ENCODE measurements around the gene XBP1. TPM values are rescaled to one million over a fixed set of nuclear protein-coding genes. Genes with fewer than 3 reads are reported as not detected.

XBP1 gene
- total and polyA plus RNA-seq, 2 of the 13 experiments (the other 11 are each of a cell fraction or from before 2014, with no cell fraction given): 416 to 427 TPM

DNA sequence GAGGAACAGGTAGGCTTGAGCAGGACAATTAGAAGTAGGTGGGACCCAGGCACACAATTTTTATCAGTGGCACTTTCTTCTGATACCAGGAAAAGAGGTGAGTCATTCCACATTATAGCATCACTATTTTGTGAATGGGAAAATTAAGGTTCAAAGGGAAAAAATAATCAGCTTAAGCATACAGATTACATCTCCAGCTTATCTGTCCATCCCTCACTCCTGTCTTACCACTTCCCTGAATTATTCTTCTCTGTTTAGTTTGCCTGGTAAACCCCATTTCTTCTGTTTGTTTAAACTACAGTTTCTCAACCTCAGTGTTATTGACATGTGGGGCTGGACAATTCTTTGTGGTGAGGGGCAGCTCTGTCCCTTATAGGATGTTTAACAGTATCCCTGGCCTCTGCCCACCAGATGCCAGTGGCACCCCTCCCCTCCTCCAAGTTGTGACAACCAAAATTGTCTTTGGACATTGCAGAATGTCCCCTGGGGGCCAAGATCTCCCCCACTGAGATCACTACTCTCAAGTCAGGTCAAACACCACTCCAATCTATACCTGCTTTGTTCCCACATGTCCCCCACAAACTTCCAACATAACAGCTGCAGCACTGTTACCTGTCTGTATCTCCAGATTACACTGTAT lies 8.5 kb upstream of the XBP1 start (continued):
- TF ChIP-seq, protein P1, sequence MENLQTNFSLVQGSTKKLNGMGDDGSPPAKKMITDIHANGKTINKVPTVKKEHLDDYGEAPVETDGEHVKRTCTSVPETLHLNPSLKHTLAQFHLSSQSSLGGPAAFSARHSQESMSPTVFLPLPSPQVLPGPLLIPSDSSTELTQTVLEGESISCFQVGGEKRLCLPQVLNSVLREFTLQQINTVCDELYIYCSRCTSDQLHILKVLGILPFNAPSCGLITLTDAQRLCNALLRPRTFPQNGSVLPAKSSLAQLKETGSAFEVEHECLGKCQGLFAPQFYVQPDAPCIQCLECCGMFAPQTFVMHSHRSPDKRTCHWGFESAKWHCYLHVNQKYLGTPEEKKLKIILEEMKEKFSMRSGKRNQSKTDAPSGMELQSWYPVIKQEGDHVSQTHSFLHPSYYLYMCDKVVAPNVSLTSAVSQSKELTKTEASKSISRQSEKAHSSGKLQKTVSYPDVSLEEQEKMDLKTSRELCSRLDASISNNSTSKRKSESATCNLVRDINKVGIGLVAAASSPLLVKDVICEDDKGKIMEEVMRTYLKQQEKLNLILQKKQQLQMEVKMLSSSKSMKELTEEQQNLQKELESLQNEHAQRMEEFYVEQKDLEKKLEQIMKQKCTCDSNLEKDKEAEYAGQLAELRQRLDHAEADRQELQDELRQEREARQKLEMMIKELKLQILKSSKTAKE (CRISPR knock-in tag; IDR thresholded peaks at IDR 0.05; ENCODE audit: borderline replicate concordance): peak; percentile 31; the same call in 1 of the 2 replicates
- 0 out of 2 replicates have a peak, but pooled peaks have one; percentile 1 for TF ChIP-seq FOXC1 (CRISPR knock-in tag; IDR thresholded peaks at IDR 0.05; ENCODE audit: borderline replicate concordance)
- peak; percentile 85 for TF ChIP-seq HIC2 (CRISPR knock-in tag; IDR thresholded peaks at IDR 0.05; ENCODE audit: low read depth)
- TF ChIP-seq ZNF121 (CRISPR knock-in tag; IDR thresholded peaks at IDR 0.05): 0 out of 2 replicates have a peak, but pooled peaks have one; percentile 10
- no peak for TF ChIP-seq KDM5A (IDR thresholded peaks at IDR 0.05; ENCODE audit: borderline replicate concordance, low read length)
- peak; percentile 63; the same call in 1 of the 2 replicates for TF ChIP-seq NCOA1 (CRISPR knock-in tag; IDR thresholded peaks at IDR 0.05)
- TF ChIP-seq, protein P2, sequence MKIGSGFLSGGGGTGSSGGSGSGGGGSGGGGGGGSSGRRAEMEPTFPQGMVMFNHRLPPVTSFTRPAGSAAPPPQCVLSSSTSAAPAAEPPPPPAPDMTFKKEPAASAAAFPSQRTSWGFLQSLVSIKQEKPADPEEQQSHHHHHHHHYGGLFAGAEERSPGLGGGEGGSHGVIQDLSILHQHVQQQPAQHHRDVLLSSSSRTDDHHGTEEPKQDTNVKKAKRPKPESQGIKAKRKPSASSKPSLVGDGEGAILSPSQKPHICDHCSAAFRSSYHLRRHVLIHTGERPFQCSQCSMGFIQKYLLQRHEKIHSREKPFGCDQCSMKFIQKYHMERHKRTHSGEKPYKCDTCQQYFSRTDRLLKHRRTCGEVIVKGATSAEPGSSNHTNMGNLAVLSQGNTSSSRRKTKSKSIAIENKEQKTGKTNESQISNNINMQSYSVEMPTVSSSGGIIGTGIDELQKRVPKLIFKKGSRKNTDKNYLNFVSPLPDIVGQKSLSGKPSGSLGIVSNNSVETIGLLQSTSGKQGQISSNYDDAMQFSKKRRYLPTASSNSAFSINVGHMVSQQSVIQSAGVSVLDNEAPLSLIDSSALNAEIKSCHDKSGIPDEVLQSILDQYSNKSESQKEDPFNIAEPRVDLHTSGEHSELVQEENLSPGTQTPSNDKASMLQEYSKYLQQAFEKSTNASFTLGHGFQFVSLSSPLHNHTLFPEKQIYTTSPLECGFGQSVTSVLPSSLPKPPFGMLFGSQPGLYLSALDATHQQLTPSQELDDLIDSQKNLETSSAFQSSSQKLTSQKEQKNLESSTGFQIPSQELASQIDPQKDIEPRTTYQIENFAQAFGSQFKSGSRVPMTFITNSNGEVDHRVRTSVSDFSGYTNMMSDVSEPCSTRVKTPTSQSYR (CRISPR knock-in tag; IDR thresholded peaks at IDR 0.05; ENCODE audit: borderline replicate concordance): peak; percentile 49; the same call in 1 of the 2 replicates
- no peak for TF ChIP-seq SP4 (CRISPR knock-in tag; IDR thresholded peaks at IDR 0.05)
- TF ChIP-seq DRAP1 (CRISPR knock-in tag; IDR thresholded peaks at IDR 0.05): no peak
- no peak for TF ChIP-seq MAX (IDR thresholded peaks at IDR 0.05)
- TF ChIP-seq FOXK2 (IDR thresholded peaks at IDR 0.05): peak; percentile 15; the same call in 1 of the 2 replicates
- TF ChIP-seq ZNF646 (CRISPR knock-in tag; IDR thresholded peaks at IDR 0.05): no peak

Measured in HepG2 (cell line).